AG10803 (cell line): ENCODE results near the gene TEK.

ENCODE experiments used
- DNase-seq: peaks from one replicate; pipeline ENCODE4 v3.0.0; 2010; ENCODE audit warnings: low read depth
- H3K4me3 ChIP-seq: 2 replicates; pipeline ENCODE4 v1.5.1; 2011; ENCODE audit warnings: mild to moderate bottlenecking, low read length, control low read depth
- TF ChIP-seq, protein P1 (sequence below): conservative IDR thresholded peaks from 2 replicates; pipeline ENCODE4 v1.5.1; 2011; ENCODE audit warnings: mild to moderate bottlenecking, low read length, control low read depth, inconsistent platforms

Gene TEK

DNA sequence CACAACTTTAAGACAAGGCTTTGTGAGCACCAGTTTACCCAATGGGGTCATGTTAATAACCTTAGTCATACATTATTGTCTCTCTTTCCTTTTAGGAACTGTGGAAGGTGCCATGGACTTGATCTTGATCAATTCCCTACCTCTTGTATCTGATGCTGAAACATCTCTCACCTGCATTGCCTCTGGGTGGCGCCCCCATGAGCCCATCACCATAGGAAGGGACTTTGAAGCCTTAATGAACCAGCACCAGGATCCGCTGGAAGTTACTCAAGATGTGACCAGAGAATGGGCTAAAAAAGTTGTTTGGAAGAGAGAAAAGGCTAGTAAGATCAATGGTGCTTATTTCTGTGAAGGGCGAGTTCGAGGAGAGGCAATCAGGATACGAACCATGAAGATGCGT lies 48.7 kb downstream of the TEK start:
- H3K4me3 ChIP-seq = no peak overlapping the region
- DNase-seq = no peak
- TF ChIP-seq, protein P1, sequence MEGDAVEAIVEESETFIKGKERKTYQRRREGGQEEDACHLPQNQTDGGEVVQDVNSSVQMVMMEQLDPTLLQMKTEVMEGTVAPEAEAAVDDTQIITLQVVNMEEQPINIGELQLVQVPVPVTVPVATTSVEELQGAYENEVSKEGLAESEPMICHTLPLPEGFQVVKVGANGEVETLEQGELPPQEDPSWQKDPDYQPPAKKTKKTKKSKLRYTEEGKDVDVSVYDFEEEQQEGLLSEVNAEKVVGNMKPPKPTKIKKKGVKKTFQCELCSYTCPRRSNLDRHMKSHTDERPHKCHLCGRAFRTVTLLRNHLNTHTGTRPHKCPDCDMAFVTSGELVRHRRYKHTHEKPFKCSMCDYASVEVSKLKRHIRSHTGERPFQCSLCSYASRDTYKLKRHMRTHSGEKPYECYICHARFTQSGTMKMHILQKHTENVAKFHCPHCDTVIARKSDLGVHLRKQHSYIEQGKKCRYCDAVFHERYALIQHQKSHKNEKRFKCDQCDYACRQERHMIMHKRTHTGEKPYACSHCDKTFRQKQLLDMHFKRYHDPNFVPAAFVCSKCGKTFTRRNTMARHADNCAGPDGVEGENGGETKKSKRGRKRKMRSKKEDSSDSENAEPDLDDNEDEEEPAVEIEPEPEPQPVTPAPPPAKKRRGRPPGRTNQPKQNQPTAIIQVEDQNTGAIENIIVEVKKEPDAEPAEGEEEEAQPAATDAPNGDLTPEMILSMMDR = no peak

DNA sequence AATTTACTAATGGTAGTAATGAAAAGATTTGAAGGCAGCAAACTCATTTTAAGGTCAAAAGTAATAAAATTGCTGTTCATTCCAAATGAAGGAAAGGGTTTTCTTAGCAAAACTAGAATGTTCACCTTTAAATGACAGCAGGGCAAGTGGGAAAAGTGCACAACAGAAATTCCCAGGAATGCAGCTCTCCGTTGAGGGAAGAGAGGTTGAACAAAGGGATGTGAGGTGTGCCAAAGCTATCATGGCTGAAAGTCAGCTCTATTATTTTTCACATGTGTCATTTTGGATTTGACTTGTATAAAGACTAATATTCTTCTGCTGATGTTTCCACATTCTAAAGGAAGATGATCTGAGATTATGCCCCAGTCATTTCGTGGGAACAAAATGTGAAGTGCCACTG lies 51.6 kb downstream of the TEK start:
- DNase-seq = no peak
- TF ChIP-seq, protein P1 = no peak
- no peak overlapping the region for H3K4me3 ChIP-seq

DNA sequence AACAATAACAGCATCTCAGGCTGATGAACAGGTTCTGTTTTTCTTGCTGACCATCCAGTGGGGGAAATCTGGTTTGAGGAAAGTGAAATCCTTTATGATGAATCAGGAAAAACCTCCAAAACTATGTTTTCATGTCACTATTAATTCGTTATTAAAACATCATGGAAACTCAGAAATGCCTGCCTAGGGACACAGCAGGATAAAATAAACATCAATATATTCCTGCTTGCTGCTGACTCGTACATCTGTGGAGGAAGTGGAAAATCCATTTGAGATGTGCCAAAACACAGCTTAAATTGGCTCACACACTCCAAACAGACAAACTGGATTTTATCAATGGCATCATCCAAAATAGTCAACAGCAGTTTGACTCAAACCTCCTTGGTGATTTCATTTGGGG lies 53.0 kb downstream of the TEK start:
- no peak overlapping the region for H3K4me3 ChIP-seq
- DNase-seq = peak; percentile 73
- TF ChIP-seq, protein P1 = no peak

DNA sequence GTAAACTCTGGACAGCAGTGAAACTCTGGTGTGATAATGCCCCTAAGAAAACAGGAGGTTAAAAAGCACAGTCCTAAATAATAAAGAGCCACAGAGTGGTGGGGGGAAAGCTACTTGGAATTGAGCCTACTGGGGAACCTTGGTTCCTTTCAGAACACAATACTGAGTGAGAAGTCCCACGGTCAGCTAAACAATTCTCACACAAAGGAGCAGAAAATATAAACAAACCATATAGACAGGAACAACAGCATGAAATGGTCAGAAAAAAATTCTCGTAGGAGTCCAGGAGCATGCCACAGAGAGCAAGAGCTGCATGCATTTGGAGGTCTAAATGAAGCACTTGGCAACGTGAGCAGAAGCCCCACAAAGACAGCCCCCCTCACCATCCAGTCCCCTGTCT lies 56.0 kb downstream of the TEK start:
- TF ChIP-seq, protein P1 = no peak
- no peak for DNase-seq
- no peak overlapping the region for H3K4me3 ChIP-seq

DNA sequence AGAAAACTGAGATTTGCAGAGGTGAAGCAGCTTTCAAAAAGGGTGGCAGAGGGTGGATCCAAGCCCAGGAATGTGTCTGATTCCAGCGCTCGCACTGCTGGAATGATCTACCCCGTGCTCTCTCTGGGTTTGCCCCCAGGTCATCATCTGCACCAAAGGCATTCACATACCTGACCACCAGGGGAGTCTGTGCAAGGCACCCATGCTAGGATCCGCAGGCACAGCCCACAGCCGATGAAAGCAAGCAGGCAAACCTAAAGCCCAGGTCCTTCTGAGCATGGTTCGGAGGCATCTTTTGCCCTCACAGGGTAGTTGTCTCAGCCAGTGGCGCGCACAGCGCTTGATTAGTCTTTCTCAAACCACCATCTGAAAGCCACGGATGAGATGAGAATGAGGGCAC lies 56.6 kb downstream of the TEK start:
- no peak overlapping the region for H3K4me3 ChIP-seq
- TF ChIP-seq, protein P1 = no peak
- DNase-seq = no peak

DNA sequence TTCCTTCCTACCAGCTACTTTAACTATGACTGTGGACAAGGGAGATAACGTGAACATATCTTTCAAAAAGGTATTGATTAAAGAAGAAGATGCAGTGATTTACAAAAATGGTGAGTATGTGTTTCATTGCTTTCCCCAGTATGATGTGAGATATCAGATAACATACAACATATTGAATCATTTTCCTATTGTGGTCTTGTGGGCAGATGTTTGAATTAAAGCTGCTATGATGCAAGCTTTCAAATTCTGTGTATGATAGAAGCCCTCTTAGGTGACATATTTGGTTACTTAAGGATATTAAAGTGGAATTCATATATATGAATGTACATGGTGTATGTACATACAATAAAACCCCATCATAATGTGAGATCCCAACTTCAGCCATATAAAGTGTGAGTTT lies 59.5 kb downstream of the TEK start:
- DNase-seq = no peak
- no peak overlapping the region for H3K4me3 ChIP-seq
- TF ChIP-seq, protein P1 = no peak

DNA sequence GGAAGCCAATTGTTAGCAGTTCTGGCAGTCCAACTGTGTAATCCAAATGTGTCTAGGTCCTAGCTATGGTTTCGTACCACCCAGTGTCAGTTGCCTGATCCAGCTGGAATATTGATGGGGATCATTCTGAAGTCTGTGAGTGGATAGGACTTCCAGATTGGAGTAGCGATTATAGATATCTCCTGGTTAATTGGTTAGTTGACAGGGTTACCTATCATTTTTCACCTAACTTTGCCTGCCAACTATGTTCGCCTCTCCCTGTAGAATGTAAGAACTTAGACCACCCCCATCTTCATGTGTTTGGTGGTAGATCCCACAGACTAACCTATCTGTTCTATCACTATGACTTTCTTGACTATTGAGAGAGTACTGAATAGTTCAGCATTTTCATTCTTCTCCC lies 59.9 kb downstream of the TEK start:
- H3K4me3 ChIP-seq = no peak overlapping the region
- DNase-seq = no peak
- TF ChIP-seq, protein P1 = no peak
